Muscle layer of colon (tissue), 2 donors: Measurements from ENCODE around the gene AIP.

Source experiments
- H3K27ac ChIP-seq: one replicate; pipeline ENCODE4 v1.7.0; 2013; ENCODE audit warnings: low read depth, mild to moderate bottlenecking, low read length, moderate library complexity
- H3K27me3 ChIP-seq, 2 donors: one replicate each; pipeline ENCODE4 v1.7.0; 2013; ENCODE audit warnings: low read length in 2 of 2, mild to moderate bottlenecking in 2 of 2; ENCODE audit not compliant: insufficient read depth in 2 of 2, control insufficient read depth in 1 of 2
- H3K36me3 ChIP-seq: one replicate; pipeline ENCODE4 v1.7.0; 2013; ENCODE audit warnings: mild to moderate bottlenecking, low read length; ENCODE audit not compliant: insufficient read depth
- H3K4me1 ChIP-seq: one replicate; pipeline ENCODE4 v1.7.0; 2013; ENCODE audit warnings: mild to moderate bottlenecking, low read length; ENCODE audit not compliant: insufficient read depth
- H3K4me3 ChIP-seq, 2 donors: one replicate each; pipeline ENCODE4 v1.7.0; 2013; ENCODE audit warnings: low read length in 2 of 2, low read depth in 1 of 2, mild to moderate bottlenecking in 1 of 2, moderate library complexity in 1 of 2
- H3K9ac ChIP-seq: one replicate; pipeline ENCODE4 v1.7.0; 2013; ENCODE audit warnings: low read length
- H3K9me3 ChIP-seq: one replicate; pipeline ENCODE4 v1.7.0; 2013; ENCODE audit warnings: mild to moderate bottlenecking, low read length
- donor health status: abdominal sarcoma.
- donor health status: Adenocarcinoma of cecum.

AIP gene

GRCh38 chr11:67482827-67483798 is at the start of gene AIP:
TSS of gene AIP (plus strand) at chr11:67483026. CDS start at chr11:67483159, 133 bp downstream.
- Histone ChIP-seq H3K9ac (no peak within 1 kb of the TSS), H3K4me1 (peaks cover 21% of the 10 kb centered on the region), H3K9me3 (no peaks in the 10 kb centered on the region), H3K36me3 (peaks cover 7% of the 10 kb centered on the region), H3K27ac (peak within 1 kb of the TSS; percentile 71), H3K27me3 (no peaks in the 10 kb centered on the region), H3K4me3 (peak within 1 kb of the TSS; percentile 30 to 71)

GRCh38 chr11:67433536-67434394 is 49.1 kb upstream of the AIP start:
- H3K9ac ChIP-seq: no peak overlapping the region
- no peak overlapping the region for H3K27ac ChIP-seq
- H3K27me3 ChIP-seq: no peaks in the 10 kb centered on the region
- H3K36me3 ChIP-seq: peaks cover 45% of the 10 kb centered on the region
- peaks cover 9% of the 10 kb centered on the region for H3K4me1 ChIP-seq
- no peaks in the 10 kb centered on the region for H3K9me3 ChIP-seq
- H3K4me3 ChIP-seq: no peak overlapping the region

GRCh38 chr11:67434395-67434881 is 48.4 kb upstream of the AIP start:
- H3K9me3 ChIP-seq: no peaks in the 10 kb centered on the region
- H3K36me3 ChIP-seq: peaks cover 43% of the 10 kb centered on the region
- no peaks in the 10 kb centered on the region for H3K27me3 ChIP-seq
- H3K4me3 ChIP-seq: no peak overlapping the region
- H3K27ac ChIP-seq: no peak overlapping the region
- H3K4me1 ChIP-seq: peaks cover 4% of the 10 kb centered on the region
- no peak overlapping the region for H3K9ac ChIP-seq

GRCh38 chr11:67435031-67435726 is 47.6 kb upstream of the AIP start:
- no peak overlapping the region for H3K4me3 ChIP-seq
- H3K27me3 ChIP-seq: no peaks in the 10 kb centered on the region
- H3K36me3 ChIP-seq: peaks cover 41% of the 10 kb centered on the region
- H3K9me3 ChIP-seq: no peaks in the 10 kb centered on the region
- peaks cover 5% of the 10 kb centered on the region for H3K4me1 ChIP-seq
- no peak overlapping the region for H3K27ac ChIP-seq
- H3K9ac ChIP-seq: no peak overlapping the region

GRCh38 chr11:67435727-67436458 is 46.9 kb upstream of the AIP start:
- Histone ChIP-seq H3K36me3 (peaks cover 41% of the 10 kb centered on the region), H3K9me3 (no peaks in the 10 kb centered on the region), H3K27me3 (no peaks in the 10 kb centered on the region), H3K9ac (no peak overlapping the region), H3K27ac (no peak overlapping the region), H3K4me3 (no peak overlapping the region), H3K4me1 (peaks cover 5% of the 10 kb centered on the region)

- H3K27ac ChIP-seq: no peak overlapping the region
- H3K27me3 ChIP-seq: no peaks in the 10 kb centered on the region
- peaks cover 41% of the 10 kb centered on the region for H3K36me3 ChIP-seq
- no peak overlapping the region for H3K9ac ChIP-seq
- no peak overlapping the region for H3K4me3 ChIP-seq
- no peaks in the 10 kb centered on the region for H3K9me3 ChIP-seq
- H3K4me1 ChIP-seq: peaks cover 5% of the 10 kb centered on the region
Observed at GRCh38 chr11:67436459-67437081, 46.3 kb upstream of the AIP start.

GRCh38 chr11:67437082-67437808 is 45.6 kb upstream of the AIP start, which contains the start of gene PTPRCAP:
TSS of gene PTPRCAP (minus strand) at chr11:67437682. CDS start at chr11:67437619, 63 bp downstream.
- Histone ChIP-seq H3K4me3 (no peak within 1 kb of the TSS), H3K9me3 (no peaks in the 10 kb centered on the region), H3K9ac (no peak within 1 kb of the TSS), H3K27ac (no peak within 1 kb of the TSS), H3K4me1 (peaks cover 8% of the 10 kb centered on the region), H3K36me3 (peaks cover 35% of the 10 kb centered on the region), H3K27me3 (no peaks in the 10 kb centered on the region)

GRCh38 chr11:67437809-67438157 is 45.0 kb upstream of the AIP start:
- no peak overlapping the region for H3K4me3 ChIP-seq
- H3K9me3 ChIP-seq: no peaks in the 10 kb centered on the region
- H3K27me3 ChIP-seq: no peaks in the 10 kb centered on the region
- H3K4me1 ChIP-seq: peaks cover 13% of the 10 kb centered on the region
- no peak overlapping the region for H3K27ac ChIP-seq
- peaks cover 29% of the 10 kb centered on the region for H3K36me3 ChIP-seq
- no peak overlapping the region for H3K9ac ChIP-seq

GRCh38 chr11:67438158-67438902 is 44.5 kb upstream of the AIP start:
- Histone ChIP-seq H3K4me1 (peaks cover 15% of the 10 kb centered on the region), H3K27ac (no peak overlapping the region), H3K36me3 (peaks cover 24% of the 10 kb centered on the region)

More at GRCh38 chr11:67438158-67438902, 44.5 kb upstream of the AIP start:
- Histone ChIP-seq H3K27me3 (no peaks in the 10 kb centered on the region), H3K9me3 (no peaks in the 10 kb centered on the region), H3K9ac (no peak overlapping the region), H3K4me3 (no peak overlapping the region)
